ENCODE measurements around the gene TGIF2. TPM values are rescaled to one million over a fixed set of nuclear protein-coding genes. Genes with fewer than 3 reads are reported as not detected.
A peak's percentile ranks its signal among the peaks of the same experiment; 100 is the strongest.

Gene TGIF2
- total and polyA plus RNA-seq, 9 of the 15 experiments (the other 6 are each of a cell fraction or from before 2014, with no cell fraction given): 6.8 to 27.8 (median 15.7) TPM

- TF ChIP-seq TCF3 (CRISPR knock-in tag; IDR thresholded peaks at IDR 0.05) (peak; percentile 40; the same call in 1 of the 2 replicates), CCNT2 (IDR thresholded peaks at IDR 0.05; ENCODE audit: borderline replicate concordance, extremely low read depth, insufficient read length, low read depth, low read length) (no peak), ZFP36 (IDR thresholded peaks at IDR 0.05; ENCODE audit: low read depth, low read length, partially characterized antibody) (no peak), MCM5 (IDR thresholded peaks at IDR 0.05; ENCODE audit: low read depth) (no peak), ZHX1 (conservative IDR thresholded peaks at IDR 0.05; ENCODE audit: low read length) (no peak), HES1 (IDR thresholded peaks at IDR 0.05; ENCODE audit: low read depth) (no peak), MAZ (CRISPR knock-in tag; conservative IDR thresholded peaks at IDR 0.05 in 1 of 2, IDR thresholded peaks at IDR 0.05 in 1 of 2) (peak in 1 of 2 experiments; percentile 30; a peak in 1 of 4 replicates), ZNF311 (CRISPR knock-in tag; IDR thresholded peaks at IDR 0.05) (no peak), RBM25 (IDR thresholded peaks at IDR 0.05; ENCODE audit: low read depth, low read length, severe bottlenecking) (peak; percentile 9), JUND (IDR thresholded peaks at IDR 0.05; ENCODE audit: borderline replicate concordance, low read depth, low read length) (no peak), JUND (tag; IDR thresholded peaks at IDR 0.05; ENCODE audit: borderline replicate concordance, low read depth, low read length) (peak; percentile 20; the same call in 1 of the 3 replicates), CREM (IDR thresholded peaks at IDR 0.05; ENCODE audit: low read depth) (peak; percentile 23; the same call in 1 of the 2 replicates), CHD1 (IDR thresholded peaks at IDR 0.05; ENCODE audit: low read length) (no peak), GTF2B (IDR thresholded peaks at IDR 0.05; ENCODE audit: extremely low read depth, insufficient read length) (no peak)
- TF ChIP-seq, protein P1, sequence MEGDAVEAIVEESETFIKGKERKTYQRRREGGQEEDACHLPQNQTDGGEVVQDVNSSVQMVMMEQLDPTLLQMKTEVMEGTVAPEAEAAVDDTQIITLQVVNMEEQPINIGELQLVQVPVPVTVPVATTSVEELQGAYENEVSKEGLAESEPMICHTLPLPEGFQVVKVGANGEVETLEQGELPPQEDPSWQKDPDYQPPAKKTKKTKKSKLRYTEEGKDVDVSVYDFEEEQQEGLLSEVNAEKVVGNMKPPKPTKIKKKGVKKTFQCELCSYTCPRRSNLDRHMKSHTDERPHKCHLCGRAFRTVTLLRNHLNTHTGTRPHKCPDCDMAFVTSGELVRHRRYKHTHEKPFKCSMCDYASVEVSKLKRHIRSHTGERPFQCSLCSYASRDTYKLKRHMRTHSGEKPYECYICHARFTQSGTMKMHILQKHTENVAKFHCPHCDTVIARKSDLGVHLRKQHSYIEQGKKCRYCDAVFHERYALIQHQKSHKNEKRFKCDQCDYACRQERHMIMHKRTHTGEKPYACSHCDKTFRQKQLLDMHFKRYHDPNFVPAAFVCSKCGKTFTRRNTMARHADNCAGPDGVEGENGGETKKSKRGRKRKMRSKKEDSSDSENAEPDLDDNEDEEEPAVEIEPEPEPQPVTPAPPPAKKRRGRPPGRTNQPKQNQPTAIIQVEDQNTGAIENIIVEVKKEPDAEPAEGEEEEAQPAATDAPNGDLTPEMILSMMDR (IDR thresholded peaks at IDR 0.05 in 2 of 3, conservative IDR thresholded peaks at IDR 0.05 in 1 of 3; ENCODE audit: insufficient read depth in 2 of 3, low read depth in 1 of 3, low read length in 3 of 3): peak in 1 of 3 experiments; percentile 29; a peak in 1 of 6 replicates
- TF ChIP-seq, protein P2, sequence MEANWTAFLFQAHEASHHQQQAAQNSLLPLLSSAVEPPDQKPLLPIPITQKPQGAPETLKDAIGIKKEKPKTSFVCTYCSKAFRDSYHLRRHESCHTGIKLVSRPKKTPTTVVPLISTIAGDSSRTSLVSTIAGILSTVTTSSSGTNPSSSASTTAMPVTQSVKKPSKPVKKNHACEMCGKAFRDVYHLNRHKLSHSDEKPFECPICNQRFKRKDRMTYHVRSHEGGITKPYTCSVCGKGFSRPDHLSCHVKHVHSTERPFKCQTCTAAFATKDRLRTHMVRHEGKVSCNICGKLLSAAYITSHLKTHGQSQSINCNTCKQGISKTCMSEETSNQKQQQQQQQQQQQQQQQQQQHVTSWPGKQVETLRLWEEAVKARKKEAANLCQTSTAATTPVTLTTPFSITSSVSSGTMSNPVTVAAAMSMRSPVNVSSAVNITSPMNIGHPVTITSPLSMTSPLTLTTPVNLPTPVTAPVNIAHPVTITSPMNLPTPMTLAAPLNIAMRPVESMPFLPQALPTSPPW (CRISPR knock-in tag; IDR thresholded peaks at IDR 0.05): peak; percentile 27; the same call in 1 of the 2 replicates
Measured at GRCh38 chr20:36571564-36572504, 1.6 kb upstream of the TGIF2 start (continued).

All from K562 (cell line).